NOMO-1 treated with dmso at 0.1 percent for 144 hours (cell line): Measurements from ENCODE around the gene TP53AIP1.

Experiments used
- DNase-seq: peaks from one replicate; lab custom pipeline; 2025; ENCODE audit not compliant: unreplicated experiment; lab: John Stamatoyannopoulos, UW

TP53AIP1 gene

DNA sequence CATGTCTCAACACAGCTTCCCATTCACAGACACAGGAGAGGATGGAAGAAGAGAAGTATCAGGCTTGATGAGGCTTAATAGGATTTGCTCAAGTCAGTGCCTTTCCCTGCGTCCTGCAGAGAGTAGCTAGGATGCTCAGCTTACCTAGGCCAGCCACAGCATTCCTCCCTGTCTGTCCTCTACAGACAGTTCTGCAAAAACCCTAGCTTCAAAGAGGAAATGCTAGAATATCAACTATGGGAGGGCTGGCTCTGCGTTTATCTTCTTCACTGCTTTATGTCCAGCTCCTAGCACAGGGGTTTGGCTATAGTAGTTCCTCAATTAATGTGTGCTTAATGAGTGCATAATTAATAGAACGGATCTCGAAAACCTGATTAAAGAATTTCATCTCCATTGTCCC, 35.1 kb downstream of the TP53AIP1 start:
- no peak for DNase-seq

DNA sequence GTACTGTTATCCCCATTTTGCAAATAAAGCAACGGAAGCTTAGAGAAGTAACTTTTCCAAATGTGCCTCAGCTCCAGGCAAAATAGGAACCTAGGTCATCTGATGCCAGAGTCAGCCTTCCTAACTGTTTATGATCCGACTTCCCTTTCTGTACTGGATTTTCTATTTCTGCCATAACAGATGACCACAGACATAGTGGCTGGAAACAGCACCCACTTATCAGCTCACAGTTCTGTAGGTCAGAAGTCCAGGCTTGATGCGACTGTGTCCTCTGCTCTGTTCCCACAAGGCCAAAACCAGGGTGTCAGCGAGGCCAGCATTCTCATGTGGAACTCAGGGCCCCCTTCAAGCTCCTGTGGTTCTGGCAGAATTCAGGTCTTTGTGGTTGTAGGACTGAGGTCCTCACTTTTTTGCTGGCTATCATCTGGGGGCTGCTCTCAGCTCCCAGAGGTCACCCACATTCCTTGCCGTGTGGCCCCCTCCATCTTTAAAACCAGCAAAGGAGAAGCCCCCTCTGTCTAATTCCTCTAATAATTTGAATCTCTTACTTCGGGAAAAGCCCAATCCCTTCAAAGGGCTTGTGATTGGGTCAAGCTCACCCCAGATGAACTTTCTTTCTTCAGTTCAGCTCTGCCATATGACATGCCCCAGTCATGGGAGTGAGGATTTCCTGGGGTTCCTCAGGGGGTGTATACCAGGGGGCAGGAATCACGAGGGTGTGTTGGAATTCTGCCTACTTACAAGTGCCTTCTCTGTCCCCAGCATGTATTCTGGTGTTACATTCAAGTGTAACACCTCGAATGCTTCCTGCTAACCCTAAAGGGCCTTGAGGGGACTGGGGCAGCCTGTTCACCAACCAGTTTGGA, 36.3 kb downstream of the TP53AIP1 start:
- DNase-seq = no peak

DNA sequence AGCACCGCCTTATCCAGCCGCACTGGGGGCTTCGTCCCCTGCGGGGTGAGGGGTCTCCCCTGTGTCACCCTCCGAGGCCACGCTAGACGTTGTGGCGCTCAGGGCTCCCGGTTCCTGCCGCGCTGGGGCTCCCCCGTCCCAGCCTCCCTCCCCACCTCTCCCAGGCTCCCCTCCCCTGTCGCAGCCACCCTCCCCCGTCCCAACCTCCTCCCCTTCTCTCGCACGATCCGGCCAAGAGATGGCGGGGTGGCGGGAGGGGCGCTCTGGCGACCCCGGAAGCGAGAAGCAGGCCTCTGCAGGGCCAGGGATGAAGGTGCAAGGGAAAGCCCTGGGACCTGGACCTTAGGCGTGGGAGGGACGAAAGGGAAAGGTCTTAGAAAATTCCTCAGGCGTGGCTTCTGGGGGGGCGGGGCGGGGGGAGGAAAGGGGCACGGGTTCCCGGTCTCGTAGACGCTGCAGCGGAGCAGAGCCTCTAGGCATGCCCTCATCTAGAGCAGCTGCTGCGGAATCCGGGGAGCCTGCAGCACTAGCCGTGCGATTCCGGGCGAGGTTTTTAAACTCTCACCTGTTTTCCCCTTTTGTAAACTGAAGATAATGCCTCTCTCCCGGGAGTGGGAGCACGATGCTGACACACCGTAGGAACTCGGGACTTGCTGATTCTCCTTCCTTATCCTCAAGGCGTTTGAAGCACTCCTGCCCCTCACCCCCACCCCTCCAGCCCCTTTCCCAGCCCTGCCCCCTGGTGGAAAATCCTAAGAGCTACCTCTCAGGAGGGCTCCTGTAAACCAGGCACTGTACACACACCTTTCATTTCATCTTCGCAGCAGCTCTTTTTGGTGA, 37.1 kb downstream of the TP53AIP1 start:
- no peak for DNase-seq

DNA sequence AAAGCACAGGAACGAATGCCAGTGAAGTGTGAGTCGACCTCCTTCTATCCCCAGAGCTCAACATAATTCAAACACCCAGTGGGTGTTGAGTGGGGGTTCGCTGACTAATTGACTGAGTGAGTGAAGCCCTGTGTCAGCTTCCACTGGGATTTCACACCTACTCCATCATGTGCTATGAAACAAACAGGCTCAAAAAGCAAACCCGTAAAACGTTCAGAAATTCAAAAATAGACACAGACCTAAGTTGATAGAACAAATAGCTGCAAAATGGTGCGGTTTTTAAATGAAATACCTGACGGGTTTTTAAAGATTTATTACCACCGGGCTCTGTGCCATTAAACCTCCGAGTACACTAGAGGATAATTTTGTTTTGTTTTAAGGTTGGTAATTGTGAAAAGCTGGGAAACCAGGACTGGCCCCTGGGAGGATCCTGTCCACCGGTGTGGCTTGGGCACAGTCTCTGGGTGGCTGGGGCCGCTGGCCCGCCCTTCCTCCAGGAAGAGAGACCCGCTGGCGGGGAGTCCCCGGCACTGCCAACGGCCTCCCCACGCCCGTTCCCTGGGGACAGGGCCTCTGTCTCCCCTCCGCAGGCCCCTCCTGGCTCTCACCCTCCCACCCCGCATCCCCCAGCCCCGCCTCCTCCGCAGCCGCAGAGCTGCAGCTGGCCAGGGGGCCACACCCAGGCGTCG, 37.9 kb downstream of the TP53AIP1 start:
- DNase-seq = no peak

DNA sequence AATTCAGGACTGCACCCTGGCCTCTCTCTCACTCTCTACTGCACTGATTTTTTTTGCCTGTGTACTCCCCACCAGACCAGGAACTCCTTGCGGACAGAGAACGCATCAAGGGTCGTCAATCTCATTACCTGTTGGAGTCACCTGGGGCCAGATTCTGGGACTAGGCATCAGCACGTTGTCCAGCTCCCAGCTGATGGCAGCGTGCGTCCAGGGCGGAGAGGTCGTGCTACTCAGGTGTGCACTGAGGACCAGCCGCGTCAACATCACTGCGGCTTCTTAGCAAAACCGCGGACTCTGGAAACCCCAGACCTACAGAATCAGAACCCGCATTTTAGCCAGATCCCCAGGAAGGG, 38.4 kb downstream of the TP53AIP1 start:
- DNase-seq = no peak

DNA sequence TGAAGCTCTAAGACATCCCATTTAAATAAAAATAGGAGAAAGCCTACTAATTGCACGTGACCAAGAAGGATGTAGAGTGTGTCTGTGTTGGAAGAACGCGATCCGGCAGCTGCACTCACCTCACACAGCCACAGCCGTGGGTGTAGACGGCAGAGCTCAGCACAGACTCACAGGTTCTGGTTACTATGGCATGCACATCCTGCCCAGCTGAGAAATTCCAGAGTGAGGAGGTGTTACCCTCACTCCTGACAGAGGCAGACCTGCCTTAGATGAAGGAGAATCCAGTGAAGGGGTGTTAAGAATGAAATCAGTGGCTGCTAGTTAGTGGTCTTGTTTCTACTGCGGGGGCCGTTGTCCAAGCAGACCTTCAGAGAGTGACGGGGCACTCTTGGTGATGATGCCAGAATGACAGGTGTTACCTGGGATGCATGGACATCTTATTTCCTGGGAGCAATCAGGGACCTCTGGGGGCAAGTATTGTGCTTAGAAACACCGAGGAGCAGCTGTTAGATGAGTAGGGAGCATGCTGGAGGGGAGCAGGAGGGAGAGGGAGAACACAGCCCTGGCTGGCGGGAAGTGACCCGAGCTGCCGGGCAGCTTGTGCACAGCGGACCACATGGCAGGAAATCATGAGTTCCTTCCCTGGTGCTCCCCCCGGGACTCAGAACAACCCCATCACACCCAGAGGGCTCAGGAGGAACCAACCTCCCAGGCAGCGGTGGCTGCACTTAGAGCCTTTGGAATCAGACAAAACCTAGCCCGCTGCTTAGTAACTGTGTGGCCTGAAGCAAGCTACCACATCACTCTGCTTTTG, 39.2 kb downstream of the TP53AIP1 start:
- no peak for DNase-seq

DNA sequence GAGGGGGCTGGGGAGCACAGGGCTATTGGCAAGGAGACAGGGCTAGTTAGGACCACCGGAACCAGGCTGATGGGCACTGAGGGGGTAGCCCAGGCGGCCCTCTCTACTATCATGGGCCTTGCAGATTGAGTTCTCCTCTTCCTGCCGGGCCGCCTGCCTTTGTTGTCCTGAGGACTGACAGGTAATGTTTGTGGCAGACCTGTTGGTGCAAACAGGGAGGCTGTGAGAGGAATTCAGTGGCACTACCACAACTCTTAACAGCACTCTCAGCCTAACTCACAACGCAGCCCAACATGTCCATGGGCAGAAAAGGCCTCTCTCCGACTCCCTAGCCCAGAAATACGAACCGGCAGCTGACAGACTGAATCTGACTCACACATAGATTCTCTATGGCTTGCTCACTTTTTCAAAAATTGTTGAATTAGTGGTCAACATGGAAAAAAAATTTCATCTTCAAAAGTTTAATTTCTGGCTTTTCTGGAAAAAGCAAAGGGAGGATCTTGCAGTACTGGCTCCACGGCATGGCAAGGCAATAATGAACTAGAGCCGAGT, 40.1 kb downstream of the TP53AIP1 start:
- DNase-seq = no peak

DNA sequence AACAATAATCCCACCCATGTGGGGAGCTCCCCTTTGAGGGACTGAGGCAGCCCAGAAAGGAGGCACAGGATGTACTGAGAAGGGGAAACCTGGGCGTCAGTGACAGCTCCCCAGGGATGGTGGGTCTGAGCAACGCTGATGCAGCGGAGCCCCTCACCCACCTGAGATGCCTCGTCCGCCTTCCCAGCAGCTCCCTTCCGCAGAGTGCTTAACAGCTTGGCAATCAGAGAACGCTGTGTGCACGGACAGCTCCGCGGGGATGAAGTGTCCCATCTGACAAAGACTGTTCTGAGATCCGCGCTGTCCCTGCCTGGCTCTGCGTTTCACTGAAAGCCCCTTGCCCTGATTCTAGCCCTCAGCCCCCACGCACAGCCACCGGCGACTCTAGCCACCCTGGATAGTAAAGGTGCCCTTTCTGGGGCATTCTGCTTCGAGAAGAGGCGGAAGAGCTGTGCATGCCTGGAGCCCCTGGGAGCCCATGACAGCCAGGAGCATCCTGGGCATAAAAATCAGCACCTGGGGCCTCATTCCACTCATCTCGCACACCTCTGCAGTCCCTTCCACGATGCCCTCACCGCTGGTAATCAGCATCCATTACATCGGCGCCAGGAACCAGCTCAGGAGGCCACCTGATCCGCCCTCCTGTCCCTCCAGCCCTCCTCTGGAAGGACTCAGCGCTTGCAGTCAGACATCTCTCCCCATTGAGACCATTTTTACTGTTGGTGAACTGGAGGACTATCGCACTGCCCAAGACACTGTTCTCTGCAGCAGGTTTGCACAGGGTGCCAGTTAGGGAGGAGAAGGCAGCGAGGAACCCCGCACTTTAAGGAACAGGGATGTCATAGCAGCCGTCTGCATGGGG, 40.8 kb downstream of the TP53AIP1 start:
- no peak for DNase-seq

DNA sequence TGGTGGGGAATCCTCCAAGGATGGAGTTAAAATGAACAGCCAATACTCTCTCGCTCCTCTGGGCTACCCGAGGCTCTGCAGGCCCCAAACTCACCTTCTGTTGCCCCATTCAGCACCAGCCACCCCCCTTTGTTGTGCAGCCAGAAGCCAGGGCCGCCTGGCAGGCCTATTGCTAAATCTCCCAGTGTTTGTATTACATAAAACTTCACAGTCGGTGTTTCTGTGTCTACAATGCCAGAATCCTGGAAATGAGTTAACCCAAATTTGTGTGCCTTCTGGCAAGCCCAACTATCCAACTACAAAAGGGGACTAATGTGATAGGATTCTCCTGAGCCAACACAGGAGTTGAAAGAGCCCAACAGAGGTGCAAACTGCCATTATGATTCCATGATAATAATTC, 42.2 kb downstream of the TP53AIP1 start:
- no peak for DNase-seq

DNA sequence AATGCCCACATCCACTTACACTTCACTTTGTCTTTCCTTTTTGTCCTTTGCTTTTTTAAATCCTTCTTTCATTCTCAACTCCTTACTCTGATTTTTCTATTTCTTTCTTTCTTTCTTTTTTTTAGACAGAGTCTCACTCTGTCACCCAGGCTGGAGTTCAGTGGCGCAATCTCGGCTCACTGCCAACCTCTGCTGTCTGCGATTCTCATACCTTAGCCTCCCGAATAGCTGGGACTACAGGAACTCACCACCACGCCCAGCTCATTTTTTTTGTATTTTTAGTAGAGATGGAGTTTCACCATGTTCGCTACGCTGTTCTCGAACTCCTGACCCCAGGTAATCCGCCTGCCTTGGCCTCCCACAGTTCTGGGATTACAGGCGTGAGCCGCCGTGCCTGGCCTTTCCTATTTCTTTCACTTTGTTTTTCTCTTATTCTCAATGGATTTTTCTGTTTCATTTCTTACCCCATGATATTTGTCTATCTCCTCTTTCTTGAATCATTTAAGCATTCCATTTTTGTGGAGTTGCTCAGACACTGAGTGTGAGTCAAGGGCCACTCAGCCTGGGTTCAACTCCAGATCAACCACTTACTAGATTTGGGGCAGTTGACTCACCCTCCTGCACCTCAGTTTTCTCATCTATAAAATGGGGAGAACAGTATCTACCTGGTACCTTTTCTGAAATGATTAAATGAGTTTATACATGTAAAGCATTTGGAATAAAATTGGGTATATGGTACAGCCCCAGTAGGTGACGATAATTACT, 43.9 kb downstream of the TP53AIP1 start:
- no peak for DNase-seq

DNA sequence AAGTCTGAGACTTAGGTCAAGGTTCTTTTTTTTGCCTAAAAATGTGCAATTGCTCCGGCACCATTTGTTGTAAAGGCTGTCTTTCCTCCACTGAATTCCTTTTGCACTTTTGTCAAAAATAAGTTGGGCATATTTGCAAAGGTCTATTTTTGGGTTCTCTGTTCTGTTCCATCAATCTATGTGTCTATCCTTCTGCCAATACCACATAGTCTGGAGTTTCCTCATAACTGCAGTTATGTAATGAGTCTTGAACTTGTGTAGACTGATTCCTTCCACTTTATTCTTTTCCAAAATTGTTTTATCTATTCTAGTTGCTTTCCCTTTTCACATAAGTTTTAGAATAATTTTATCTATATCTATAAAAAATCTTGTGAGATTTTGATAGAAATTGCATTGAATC, 44.8 kb downstream of the TP53AIP1 start:
- no peak for DNase-seq

DNA sequence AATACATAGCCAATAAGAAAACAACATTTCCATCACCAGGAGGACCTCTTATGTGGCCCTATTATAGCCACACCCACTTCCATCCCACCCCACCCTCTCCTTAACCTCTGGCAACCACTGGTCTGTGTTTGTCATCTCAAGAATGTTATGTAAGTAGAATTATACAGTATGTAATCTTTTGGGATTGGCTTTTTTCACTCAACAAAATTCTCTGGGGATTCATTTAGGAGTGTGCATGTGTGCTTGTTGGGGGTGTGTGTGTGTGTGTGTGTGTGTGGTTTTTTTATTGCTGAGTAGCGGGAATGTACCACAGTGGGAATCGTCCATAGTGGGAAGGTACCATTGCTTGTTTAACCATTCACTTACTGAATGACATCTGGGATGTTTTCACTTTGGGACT, 46.3 kb downstream of the TP53AIP1 start:
- no peak for DNase-seq

DNA sequence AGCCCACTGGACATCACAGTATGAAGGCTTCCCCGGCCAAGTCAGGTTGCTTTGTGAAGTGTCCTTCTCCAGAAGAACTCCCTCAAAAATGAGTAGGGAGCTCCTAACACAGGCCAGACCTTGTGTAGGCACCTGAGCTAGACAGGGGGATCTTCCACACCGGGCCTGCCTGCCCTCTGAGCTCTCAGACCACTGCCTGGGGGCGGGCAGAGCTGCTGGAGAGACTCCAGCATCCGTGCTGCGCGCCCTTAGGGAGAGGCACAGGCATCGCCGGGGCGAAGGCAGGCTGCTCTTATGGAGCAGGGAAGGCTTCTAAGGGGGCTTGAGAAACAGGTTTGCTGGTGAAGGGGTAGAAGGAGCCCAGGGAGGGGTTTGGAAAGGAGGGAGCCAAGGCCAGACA, 47.1 kb downstream of the TP53AIP1 start:
- no peak for DNase-seq

DNA sequence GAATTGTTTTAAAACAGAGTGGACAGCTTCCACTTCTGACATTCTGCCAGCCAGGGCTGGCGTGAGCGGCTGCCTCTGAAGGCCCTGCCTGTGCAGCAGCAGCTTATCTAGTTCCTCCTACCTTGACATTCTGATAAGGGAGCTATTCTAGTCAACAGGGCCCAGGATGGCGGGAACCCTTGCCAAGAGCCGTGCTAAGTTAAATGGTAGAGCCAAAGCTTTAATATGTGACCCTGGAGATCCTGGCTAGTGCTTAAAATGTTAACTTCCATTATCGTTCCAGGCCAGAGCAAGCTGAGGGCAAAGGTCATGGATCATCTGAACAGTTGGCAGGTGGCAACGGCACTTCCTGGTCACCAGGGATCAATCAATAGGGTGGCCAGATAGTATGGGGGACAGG, 48.0 kb downstream of the TP53AIP1 start:
- DNase-seq = no peak

DNA sequence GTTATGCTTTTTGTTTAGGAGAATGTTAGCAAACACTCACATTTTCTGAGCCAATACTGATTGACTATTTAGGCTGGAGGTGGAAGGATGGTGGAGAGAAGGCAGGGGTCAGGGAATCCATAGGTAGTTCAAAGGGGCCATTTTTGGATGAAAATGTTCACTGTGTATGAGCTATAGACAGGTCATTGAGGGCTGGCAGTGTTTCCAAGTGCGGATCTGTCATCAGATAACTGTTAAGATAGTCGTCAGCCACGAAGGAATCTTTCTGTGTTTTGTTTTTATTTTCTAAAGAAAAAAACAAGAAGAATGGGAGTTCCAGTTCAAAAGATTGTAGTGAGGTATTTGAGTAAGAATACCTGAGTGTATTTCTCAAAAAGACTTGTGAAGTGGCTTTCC, 48.4 kb downstream of the TP53AIP1 start:
- no peak for DNase-seq

DNA sequence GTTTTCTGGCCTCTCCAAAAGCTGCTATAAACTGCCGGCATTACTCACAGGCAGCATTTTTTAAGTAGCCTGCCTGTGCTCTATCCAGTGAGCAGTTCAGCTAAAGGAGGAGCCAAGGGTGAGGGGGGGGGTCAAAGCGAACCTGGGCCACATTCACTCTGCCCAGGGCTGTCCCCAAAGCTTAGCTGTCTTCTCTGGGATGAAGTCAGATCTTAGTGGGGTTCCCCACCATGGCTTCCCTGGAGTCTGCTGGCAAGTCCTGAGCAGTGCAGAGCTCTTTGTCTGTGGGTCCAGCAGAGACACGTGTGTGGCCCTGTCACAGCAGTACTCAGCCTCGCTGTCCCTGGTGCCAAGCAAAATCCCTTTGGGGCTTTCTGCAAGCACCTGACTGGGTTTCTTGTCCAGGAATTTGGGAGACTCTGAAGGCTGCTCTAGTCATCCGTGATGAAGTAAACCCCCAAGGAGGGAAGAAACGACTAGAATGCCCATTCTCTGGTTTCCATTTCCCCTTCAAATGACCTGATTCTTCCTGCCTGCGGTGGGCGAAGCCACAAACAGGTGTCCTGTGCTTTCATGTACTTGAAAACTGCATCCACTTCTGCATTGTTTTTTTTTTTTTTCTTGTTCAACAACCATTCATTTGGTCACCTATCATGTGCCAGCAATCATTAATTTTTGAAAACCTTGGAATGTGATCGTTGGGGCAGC, 48.9 kb downstream of the TP53AIP1 start:
- no peak for DNase-seq

DNA sequence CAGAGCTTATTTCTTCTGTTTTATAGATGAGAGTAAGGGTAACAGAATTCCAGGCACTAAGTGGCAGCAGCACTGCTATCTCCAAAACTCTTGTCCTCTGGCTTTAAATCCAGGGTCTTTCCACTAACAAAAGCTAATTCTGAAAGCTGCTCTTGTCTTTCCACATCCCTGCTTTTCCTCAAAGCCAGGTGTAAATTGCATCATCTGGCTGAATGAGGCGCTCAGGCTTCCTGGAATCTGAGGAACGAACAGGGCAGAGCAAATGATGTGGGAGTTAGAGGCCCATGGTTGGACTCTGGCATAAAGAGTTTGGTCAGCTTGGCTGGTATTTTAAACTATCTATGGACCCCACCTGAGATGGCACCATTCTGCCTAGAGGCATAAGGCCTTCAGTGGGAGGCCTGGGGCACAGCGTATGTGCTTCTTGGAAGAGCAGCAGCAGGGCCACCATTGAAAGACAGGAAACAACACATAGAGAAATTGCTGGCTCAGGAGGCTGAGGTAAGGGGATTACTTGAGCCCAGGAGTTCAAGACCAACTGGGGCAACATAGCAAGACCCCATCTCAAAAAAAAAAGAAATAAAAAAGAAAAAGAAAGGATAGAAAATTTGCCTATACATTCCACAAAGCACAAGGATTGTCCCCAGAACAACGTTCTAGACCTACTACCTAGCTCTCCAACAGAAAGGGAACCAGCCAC, 49.7 kb downstream of the TP53AIP1 start:
- no peak for DNase-seq

DNA sequence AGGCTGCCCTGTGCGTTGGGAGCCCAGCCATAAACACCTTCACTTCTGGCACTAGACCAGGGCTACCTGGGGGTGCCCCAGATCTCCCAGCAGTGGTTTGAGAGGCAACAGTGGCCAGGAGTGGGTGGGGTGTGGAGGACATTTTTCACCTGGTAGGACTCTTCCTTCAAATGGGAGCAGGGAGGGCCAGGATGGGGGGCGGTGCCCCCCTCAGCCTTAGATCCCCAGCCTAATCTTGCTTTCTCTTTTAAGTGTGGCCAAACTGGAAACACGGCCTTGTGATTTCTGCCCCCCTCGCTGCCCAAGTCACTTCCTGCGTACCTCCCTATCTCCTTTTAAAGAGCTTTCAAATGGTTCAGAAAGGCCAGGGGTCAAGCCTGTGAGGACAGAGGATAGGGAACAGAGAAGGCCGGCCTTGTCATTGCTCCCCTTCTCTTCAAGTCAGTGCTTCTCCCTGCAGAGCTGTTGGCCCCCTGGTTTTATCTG, 50.7 kb downstream of the TP53AIP1 start:
- no peak for DNase-seq
